HT1080 (cell line): Measurements from ENCODE around the gene DPYSL5. TPM values are rescaled to one million over a fixed set of nuclear protein-coding genes. Genes with fewer than 3 reads are reported as not detected.

Source experiments
- DNase-seq: peaks from one replicate; pipeline ENCODE4 v3.0.0-alpha.2; 2015; ENCODE audit warnings: low read depth
- total RNA-seq: library from RNA; depleted of rRNA; stranded (reverse); fragments of >200 nt; shearing (Covaris generic); gene quantifications from 2 replicates; pipeline ENCODE4 v1.2.3, GENCODE V29; 2014

The DPYSL5 gene
- total RNA-seq, 1 experiment from 2014 or later: 0.11 TPM

DNA sequence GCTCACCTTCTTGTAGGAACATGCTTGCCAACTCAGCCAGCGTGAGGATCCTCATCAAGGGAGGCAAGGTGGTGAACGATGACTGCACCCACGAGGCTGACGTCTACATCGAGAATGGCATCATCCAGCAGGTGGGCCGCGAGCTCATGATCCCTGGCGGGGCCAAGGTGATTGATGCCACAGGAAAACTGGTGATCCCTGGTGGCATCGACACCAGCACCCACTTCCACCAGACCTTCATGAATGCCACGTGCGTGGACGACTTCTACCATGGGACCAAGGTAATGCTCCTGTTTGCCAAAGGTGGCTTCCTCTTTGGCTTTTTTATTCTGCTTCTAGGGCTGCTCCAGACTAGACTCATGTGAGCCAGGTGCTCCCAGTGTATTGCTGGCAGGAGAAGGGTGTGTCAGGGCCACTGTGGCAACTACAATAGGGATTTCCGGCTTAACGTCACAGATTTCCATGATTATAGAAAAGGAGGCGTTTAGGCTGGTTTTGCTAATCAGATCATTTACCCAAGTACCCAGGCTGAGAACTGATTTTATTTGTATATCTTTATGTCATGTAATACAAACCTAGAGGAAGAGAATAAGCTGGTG, 50.6 kb downstream of the DPYSL5 start:
- no peak for DNase-seq

DNA sequence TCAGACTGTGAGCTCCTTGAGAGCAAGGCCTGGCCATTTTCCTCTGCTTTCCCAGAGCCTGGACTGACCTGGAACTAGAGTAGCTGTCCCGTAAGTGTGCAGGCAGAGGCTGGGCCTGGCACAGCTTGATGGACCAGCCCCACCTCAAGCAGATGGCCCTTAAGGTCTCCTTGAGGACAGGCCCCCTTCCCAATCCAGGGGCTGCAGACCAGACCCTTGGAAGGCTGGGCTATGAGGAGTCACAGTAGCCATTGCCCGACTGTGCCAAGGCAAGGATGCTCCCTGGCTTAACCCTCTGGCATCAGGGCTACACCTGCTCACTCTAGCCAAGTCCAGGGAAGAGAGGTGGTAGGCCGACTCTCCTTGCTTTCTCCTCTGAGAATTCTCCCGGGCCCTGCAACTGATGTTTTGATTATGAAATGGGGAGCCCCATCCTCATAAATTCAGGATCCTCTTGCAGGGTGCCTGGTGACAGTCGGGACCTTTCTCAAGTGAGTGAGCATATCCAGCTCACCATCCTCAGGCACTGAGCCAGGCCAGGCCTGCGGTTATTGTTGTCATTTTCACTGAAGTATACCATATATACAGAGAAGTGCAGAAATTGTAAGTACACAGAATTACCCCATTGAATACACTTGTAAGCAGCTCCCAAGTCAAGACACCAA, 51.7 kb downstream of the DPYSL5 start:
- DNase-seq: no peak

DNA sequence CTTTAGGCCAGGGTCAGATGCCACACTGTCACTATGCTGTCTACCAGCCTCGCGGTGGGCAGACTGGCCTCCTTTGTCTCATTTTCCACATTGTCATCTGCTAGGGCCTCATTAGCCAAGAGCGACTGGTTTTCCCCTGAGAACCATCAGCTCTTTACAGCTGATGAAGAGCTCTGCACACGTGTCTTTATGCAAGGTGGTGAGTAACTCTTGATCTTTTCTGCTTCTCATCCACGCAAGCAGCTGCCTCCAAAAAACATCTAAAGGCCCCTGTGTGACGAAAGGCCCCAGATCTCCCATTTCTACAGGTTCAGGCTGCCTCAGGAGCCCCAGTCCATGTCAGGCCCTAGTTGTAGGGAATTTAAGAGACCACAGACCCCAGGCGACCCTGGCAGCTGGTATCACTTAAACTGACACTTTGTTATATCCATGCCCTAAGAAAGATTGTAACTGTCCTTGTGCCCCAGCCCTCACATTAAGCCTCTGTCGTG, 52.9 kb downstream of the DPYSL5 start:
- no peak for DNase-seq

DNA sequence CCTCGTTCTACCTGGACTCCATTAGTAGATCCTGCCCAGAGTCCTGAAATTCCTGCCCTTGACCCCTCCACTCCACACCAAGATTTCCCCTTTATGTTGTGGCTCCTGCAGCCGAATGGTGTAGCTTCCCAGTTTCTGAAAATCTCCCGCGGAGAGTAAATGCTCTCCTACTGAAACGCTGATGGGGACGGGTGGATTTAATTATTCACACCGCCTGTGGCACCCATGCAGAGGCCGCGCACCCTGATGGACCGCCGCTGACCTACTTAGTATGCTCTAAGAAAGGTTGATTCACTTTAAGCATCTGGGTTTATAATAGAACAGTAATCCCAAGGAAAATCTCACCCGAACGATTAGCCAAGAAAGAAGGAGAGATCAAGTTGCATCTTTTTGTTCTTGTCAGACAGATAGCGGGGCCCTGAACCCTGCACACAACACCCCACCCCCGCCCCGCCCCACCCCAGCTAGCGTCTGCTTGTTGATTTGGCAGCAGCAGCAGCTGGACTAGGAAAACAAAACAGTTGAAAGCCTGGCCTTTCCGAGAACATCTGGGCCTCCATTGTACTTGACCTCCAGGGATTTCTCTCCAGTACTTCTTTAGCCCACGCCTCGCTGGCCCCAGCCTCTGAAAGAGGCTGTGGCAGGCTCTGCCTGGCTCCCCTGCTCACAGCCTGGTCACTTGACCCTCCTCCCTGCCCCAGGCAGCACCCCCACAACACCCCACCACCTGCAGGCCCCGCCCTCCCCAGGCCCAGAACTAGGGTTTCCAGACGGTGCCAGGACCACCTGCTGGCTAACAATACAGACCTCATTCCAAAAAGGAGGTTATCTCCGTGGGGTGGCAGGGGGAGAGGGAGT, 53.6 kb downstream of the DPYSL5 start:
- no peak for DNase-seq

DNA sequence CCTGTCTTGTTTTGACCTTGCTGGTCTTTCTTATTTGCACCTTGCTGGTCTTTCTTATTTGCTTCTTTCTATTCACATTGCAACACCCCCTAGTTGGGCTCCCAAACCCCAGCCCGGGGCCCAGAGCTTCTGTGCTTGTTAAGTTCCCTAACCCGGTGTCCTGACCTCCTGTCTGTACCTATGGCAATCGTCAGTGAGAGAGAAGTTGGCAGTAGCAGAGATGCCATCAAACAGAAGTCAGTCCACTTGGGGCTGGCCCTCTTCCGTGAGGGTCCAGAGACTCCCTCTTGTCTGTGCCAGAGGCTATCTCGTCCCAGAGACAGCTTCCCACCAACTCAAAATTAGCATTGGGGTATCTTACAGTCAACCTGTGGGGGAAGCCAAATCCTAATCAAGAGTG, 55.7 kb downstream of the DPYSL5 start:
- no peak for DNase-seq

DNA sequence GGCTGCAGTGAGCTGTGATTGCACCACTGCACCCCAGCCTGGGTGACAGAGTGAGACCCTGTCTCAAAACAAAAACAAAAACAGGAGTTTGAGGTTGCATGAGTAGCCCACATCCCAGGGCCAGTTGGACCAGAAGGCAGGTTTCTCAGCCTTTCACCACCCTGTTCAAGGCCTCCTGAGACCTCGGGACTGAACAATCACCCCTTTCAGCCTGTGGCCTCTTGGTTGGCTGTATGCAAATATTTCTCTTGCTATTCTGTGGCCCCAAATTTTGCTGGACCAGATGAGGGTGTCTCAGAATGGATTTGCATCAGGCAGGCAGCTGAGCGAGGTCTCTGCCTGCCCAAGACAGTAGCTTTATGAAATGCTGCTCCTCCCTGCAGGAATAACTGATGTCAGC, 56.9 kb downstream of the DPYSL5 start:
- DNase-seq: no peak

DNA sequence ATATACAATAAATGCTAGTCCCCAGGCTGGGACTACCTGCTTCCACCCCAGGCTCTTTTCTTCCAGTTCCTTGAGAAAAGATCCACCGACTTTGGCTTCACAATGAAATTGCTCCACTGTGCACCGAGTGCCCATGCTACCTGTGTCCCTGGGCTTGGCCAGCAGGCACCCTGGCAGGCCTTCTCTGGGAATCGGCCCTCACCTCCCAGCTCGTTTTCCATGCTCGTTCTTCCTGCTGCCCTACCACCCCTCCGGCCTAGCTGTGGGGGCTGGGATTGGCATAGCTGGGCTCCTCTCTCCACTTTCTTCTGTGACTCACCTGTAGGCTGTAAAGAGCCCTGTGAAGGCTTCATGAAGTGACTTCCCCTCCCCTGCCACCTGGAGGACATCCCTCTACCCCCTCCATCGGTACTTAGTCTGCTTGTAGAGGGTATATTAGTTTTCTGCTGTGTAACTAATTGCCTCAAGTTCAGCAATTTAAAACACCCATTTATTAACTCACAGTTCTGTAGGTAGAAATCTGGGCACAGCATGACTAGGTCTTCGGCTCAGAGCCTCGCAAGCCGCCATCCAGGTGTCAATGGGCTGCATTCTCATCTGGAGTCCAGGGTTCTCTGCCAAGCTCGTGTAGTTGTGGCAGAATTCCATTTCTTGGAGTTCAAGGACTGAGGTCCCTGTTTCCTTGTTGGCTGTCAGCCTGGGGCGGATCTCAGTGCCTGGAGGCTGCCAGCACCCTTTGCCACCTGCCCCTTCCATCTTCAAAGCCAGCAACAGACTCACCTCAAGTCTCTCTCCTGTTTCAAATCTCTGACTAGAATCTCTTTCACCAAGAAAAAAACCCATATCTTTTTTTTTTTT, 57.6 kb downstream of the DPYSL5 start:
- no peak for DNase-seq

DNA sequence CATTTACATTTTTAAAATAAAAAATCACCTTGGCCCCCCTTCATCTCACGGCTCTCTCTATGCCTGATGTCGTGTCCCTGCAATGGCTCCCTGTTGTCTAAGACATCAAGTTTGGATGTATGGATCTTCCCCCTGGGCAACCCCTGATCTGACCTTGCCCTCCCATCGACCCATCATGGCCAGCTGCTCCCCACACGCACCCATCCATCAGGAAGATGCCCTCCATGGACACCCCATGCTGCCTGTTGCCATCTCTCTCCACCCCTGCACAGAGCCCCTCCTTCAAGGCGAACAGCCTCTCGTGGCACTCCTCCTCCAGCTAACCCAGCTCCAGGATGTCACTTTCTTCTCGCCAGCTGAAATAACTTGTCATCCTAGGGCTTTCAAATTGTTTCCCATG, 59.5 kb downstream of the DPYSL5 start:
- no peak for DNase-seq

DNA sequence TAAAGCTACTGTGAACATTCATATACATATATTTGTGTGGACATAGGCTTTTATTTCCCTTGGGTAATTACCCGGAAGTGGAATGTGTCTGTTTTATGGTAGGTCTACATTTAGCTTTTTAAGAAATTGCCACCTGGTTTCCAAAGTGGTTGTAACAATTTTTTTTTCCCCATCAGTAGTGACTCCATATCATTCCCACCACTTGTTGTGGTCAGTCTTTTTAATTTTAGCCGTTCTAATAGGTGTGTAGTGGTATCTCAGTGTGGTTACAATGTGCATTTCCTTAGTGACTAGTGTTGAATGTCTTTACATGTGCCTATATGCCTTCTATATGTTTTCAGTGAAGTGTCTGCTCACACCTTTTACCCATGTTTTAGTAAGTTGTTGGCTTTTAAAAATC, 62.2 kb downstream of the DPYSL5 start:
- no peak for DNase-seq

DNA sequence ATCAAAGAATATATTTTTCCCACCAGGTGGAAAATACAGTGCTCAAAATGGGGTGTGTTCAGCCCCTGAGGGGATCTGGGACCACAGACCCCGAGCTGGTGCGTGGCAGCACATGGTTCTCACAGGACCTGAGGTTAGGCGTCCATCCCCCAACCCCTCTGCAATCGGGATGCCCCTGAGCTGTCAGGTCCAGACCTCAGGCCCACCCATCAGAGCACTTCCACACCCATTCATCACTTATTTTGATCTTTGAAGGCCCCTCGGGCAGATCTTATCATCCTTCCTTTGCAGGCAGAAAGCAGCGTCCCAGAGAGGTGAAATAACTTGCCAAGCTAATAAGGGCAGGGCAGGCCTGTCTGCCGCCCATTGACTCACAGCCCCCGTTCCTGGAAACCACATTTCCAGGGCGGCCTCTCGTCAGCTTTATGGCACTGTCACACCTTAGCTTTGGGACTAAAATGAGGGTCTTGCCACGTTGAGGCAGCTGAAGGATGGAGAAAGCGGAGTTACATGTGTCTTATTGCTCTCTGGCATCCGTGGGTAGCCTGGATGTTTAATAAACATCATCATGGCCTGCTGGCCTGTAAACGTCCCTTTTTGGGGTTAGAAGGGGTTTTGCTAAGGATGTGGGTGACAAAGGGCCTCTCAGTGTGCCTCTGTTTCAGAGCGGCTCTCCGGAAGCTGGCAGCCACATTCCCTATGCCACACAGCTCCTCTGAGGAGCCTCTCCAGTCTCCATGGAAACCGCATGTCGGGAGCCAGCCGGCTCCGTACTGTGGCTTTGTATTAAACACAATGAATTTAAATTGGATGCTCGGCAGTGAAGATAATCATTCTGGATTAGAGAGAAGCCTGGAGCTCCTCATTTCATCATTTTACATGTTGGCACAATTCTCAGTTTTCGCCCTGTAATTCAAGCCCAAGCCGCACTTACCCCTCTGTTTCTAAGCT, 64.3 kb downstream of the DPYSL5 start:
- no peak for DNase-seq

DNA sequence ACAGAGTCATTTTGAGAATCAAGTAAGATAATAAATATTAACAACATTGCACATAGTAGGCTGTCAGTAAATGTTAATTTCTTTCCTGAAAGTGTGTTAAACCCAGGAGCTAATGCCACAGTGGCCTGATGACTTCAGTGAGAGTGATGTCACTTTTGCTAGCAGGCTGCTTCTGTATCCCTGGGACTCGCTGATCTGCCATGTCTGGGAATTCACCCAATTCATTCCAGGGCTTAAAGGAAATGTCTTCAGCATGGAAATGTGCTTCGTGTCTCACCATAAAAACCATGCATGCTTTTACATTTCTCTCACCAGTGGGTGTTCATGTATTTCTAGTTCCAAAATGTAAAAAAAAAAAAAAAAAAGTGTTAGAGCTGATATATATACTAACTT, 65.7 kb downstream of the DPYSL5 start:
- no peak for DNase-seq

DNA sequence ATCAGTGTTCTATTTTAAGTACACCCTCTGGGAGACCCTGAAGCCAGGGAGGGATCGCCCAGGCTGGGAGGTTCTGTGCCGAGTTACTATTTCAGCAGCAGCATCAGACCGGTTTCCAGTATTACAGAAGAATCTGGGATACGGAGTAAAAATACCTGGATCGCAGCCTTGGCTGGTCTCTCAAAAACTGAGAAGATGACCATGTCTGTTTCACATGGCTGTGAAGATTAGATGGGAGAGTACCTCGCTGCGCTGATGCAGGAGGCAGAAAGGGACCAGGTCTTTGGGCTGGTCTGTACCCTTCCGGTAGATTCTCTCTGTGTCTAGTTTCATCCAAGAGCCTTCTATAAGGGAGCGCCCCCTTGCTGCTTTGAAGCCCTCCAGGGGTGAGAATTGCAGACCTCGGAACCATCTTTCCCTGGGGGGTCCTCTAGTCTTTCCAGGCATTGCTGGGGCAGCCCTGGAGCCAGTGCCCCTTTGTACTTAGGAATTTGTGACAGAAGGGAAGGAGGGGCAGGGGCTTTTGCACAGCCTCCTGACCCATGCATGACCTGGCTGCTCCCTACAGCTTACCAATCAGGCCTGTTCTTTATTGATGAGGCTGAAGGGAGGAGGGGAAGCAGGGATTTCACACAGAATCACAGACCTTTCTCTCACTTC, 66.2 kb downstream of the DPYSL5 start:
- no peak for DNase-seq

DNA sequence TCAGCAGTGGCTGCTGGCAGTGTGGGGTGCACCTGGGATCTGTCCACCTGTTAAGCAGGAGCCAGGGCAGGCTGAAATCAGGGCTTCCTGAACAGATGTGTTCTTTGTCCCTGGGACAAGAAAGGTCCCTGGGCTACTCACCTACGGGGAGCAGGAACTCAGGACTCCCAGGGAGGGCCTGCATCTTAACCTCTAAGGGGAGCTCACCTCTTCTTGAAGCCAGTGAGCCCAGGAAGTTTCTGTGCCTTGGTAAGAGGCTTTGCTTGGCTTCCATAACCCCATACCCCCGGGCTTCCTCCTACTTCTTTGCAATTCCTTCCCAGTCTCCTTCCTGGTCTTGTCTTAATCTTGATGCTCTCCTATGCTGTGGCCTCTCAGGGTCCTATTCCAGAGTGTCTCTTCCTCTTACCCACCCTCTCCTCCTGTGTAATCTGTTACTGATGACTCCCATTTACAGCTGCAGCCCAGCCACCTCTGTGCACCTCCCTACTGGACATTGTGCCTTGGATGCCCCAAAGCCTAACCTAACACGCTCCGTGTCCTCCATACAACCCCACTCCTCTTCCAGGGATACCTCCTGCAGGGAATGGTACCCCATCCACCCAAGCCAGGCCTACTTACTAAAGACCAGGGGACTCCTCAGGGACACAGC, 66.9 kb downstream of the DPYSL5 start:
- no peak for DNase-seq

DNA sequence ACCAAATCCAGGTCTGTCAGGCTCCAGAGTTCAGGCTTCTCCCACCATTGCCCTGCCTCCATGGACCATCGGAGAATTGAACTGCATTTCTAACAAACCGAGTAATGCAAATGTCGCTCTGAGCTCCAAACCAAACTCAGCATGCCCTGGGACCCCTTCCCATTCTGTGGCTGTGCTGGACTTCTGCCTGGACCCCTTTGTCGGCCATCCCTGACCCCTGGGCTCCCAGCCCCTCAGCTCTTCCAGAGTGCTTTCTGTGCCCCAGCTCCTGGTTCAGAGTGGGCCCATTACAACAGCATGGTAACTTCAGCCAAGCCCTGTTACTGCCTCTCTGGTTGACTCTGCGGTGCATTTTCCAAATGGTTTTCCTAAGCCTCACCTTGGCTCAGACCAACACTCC, 67.4 kb downstream of the DPYSL5 start:
- DNase-seq: no peak

DNA sequence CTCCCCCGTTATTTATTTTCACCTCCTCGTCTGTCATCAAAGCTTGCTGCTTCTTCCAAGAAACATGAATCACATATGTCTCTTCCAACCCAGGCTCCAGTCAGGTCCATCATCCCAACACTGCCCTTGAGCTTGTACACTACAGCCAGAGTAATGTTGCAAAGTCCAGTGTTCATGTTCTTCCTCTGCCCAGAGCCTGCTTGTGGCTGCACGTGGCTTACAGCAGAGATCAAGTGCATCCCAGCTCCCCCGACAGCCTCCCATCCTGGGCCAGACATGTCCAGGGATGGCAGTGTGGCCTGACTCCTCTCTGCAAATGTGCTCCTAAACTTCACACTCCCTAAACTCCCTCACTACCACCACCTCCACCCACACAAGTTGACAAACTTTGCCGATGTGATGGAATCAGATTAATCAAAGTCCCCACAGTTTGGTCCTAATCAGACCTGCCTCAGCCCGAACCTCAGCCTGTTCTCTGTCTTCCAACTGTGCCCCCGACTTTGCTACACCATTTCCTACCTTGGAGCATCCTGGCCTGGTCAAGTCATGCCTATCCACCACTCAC, 68.3 kb downstream of the DPYSL5 start:
- no peak for DNase-seq

DNA sequence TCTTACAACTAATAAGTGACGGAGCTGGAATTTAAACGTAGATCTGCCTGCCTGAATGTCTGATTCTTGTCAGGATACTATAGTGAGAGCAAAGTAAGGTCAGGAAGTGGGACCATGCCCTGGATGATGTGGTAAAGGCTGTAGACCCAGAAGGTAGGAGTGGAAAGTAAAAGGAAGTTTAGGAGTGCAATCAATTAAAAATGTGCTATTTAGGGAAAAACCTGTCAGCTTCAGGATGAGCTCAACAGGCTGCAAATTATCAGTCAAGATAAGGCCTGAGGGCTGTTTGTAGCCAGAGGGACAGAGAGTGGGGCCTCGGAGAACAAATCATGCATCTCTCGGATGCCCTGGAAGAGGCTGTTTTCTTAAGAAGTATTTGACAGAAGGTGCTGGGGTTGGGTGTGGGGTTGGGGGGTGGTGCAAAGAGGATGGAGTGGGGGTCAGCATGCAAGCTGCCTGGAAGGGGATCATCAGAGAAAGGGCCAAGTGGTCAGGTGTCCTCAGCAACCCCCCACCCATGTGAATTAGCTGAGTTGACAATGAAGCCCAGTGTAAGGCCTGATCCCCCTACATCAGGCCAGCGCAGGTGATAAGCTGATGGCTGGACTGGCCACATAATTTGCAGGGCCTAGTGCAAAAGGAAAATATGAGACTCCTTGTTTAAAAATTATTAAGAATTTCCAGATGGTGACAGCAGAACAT, 69.4 kb downstream of the DPYSL5 start:
- no peak for DNase-seq

DNA sequence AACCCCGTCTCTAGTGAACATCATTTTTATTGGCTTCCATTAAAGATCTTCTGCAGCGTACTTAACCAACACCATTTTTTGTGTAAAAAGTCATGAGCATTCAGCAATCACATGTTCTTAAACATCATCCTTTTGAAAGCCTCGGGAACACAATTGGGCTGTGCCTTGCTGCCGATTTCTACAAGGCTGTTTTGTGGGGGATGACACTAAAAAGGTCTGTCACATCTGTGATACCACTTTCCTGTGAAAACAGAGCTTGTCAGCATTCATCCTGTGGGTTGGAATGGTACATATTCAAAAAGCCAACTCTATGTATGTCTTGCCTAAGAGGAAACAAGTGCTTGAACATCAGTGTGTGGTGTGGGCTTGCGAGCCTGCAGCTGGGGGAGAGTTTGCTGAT, 73.4 kb downstream of the DPYSL5 start:
- no peak for DNase-seq
